Suprapubic skin (tissue), 3 donors: ENCODE data around the gene ETFA.

Experiments used
- EP300 ChIP-seq: sonication (generic); formaldehyde crosslinking; IDR thresholded peaks from one replicate; pipeline ENCODE4 v1.6.1; 2017; ENCODE audit warnings: antibody characterized with exemption
- POLR2A ChIP-seq, 2 donors: fragments of 450-650 bp; IDR thresholded peaks; one replicate each; pipeline ENCODE4 v1.6.1; 2017; ENCODE audit warnings: antibody characterized with exemption in 2 of 2, mild to moderate bottlenecking in 2 of 2, moderate library complexity in 2 of 2
- TF ChIP-seq, protein P1 (sequence below), 2 donors: fragments of 200-600 bp in 1 of 2; fragments of 450-650 bp in 1 of 2; sonication (generic) in 1 of 2; IDR thresholded peaks; one replicate each; pipeline ENCODE4 v1.5.1; 2016 to 2019; ENCODE audit warnings: antibody characterized with exemption in 2 of 2, mild to moderate bottlenecking in 1 of 2, moderate library complexity in 1 of 2

- TF ChIP-seq, protein P1, sequence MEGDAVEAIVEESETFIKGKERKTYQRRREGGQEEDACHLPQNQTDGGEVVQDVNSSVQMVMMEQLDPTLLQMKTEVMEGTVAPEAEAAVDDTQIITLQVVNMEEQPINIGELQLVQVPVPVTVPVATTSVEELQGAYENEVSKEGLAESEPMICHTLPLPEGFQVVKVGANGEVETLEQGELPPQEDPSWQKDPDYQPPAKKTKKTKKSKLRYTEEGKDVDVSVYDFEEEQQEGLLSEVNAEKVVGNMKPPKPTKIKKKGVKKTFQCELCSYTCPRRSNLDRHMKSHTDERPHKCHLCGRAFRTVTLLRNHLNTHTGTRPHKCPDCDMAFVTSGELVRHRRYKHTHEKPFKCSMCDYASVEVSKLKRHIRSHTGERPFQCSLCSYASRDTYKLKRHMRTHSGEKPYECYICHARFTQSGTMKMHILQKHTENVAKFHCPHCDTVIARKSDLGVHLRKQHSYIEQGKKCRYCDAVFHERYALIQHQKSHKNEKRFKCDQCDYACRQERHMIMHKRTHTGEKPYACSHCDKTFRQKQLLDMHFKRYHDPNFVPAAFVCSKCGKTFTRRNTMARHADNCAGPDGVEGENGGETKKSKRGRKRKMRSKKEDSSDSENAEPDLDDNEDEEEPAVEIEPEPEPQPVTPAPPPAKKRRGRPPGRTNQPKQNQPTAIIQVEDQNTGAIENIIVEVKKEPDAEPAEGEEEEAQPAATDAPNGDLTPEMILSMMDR (IDR thresholded peaks at IDR 0.05) = no peak
- no peak for TF ChIP-seq EP300
- no peak for TF ChIP-seq POLR2A (IDR thresholded peaks at IDR 0.05)
Measured at GRCh38 chr15:76189106-76189505, 122.2 kb downstream of the ETFA start.
